SHP77 treated with DMSO at 0.1 percent for 48 hours (cell line): ENCODE results near the gene RNF166.

Experiments used
- DNase-seq: peaks from one replicate; lab custom pipeline; 2025; lab: John Stamatoyannopoulos, UW

RNF166 gene

GRCh38 chr16:88723911-88724310 lies 17.7 kb upstream of the RNF166 start:
- DNase-seq = no peak

GRCh38 chr16:88723507-88723887 lies 17.3 kb upstream of the RNF166 start:
- DNase-seq = no peak

GRCh38 chr16:88722784-88723506 lies 16.7 kb upstream of the RNF166 start:
- DNase-seq = no peak

- DNase-seq = no peak
Measured at GRCh38 chr16:88721815-88722755, 15.9 kb upstream of the RNF166 start.

GRCh38 chr16:88721236-88721635 lies 15.0 kb upstream of the RNF166 start:
- no peak for DNase-seq

GRCh38 chr16:88720396-88720970 lies 14.3 kb upstream of the RNF166 start:
- DNase-seq = no peak

GRCh38 chr16:88719933-88720296 lies 13.7 kb upstream of the RNF166 start:
- DNase-seq = no peak

GRCh38 chr16:88719267-88719932 lies 13.2 kb upstream of the RNF166 start:
- DNase-seq = no peak

GRCh38 chr16:88718178-88718577 lies 12.0 kb upstream of the RNF166 start:
- no peak for DNase-seq

- DNase-seq = no peak
Measured at GRCh38 chr16:88716601-88717001, 10.4 kb upstream of the RNF166 start.

GRCh38 chr16:88716201-88716600 lies 10.0 kb upstream of the RNF166 start:
- no peak for DNase-seq

GRCh38 chr16:88715312-88716190 lies 9.3 kb upstream of the RNF166 start:
- no peak for DNase-seq

GRCh38 chr16:88714420-88715302 lies 8.5 kb upstream of the RNF166 start:
- no peak for DNase-seq

- no peak for DNase-seq
Measured at GRCh38 chr16:88713568-88714419, 7.6 kb upstream of the RNF166 start.

- no peak for DNase-seq
Measured at GRCh38 chr16:88713054-88713453, 6.8 kb upstream of the RNF166 start.

- no peak for DNase-seq
Measured at GRCh38 chr16:88712362-88712979, 6.3 kb upstream of the RNF166 start.

- no peak for DNase-seq
Measured at GRCh38 chr16:88711750-88712340, 5.6 kb upstream of the RNF166 start.

GRCh38 chr16:88710556-88710955 lies 4.3 kb upstream of the RNF166 start:
- no peak for DNase-seq
